ENCODE results near the gene NPB.

The NPB gene

DNA sequence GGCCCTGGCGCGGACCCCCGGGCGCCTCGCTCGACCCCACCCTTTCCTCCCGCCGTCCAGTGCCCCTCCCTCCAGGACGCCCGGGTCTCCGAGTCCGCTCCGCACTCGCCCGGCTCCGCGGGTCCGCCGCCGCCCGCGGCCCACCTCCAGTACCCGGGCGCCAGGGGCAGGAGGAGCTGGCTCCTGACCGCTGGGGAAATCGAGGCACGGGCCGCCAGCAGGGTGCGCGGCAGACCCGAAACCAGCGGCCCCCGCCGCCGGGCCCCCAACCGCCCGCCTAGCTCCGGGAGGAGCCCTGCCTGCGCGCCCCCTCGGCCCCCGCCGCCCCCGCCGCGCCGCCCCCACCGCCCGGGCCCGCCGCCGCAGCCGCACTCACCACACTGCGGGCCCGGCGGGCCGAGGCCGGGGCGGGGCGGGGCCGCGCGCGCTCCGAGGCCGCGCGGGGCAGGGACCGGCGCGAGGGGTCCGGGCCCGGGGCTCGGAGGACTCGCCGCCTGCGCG, 25.2 kb downstream of the NPB start:
- Histone ChIP-seq H3K9me3 (no peaks in the 10 kb centered on the region), H3K4me3 (peak overlapping the region; percentile 92 to 99), H3K4me1 (peaks cover 11 to 56% (median 47%) of the 10 kb centered on the region in 4 donors), H3K27ac (peak overlapping the region; percentile 94), H3K27me3 (peaks cover 0 to 34% of the 10 kb centered on the region in 2 donors), H3K36me3 (peaks cover 4 to 8% (median 7%) of the 10 kb centered on the region in 3 donors)
- no peak for DNase-seq
- TF ChIP-seq, protein P1, sequence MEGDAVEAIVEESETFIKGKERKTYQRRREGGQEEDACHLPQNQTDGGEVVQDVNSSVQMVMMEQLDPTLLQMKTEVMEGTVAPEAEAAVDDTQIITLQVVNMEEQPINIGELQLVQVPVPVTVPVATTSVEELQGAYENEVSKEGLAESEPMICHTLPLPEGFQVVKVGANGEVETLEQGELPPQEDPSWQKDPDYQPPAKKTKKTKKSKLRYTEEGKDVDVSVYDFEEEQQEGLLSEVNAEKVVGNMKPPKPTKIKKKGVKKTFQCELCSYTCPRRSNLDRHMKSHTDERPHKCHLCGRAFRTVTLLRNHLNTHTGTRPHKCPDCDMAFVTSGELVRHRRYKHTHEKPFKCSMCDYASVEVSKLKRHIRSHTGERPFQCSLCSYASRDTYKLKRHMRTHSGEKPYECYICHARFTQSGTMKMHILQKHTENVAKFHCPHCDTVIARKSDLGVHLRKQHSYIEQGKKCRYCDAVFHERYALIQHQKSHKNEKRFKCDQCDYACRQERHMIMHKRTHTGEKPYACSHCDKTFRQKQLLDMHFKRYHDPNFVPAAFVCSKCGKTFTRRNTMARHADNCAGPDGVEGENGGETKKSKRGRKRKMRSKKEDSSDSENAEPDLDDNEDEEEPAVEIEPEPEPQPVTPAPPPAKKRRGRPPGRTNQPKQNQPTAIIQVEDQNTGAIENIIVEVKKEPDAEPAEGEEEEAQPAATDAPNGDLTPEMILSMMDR (IDR thresholded peaks at IDR 0.05): no peak
- intact Hi-C loops (cut with DNase I; ENCODE audit: low total_unique reads): no loop called here

DNA sequence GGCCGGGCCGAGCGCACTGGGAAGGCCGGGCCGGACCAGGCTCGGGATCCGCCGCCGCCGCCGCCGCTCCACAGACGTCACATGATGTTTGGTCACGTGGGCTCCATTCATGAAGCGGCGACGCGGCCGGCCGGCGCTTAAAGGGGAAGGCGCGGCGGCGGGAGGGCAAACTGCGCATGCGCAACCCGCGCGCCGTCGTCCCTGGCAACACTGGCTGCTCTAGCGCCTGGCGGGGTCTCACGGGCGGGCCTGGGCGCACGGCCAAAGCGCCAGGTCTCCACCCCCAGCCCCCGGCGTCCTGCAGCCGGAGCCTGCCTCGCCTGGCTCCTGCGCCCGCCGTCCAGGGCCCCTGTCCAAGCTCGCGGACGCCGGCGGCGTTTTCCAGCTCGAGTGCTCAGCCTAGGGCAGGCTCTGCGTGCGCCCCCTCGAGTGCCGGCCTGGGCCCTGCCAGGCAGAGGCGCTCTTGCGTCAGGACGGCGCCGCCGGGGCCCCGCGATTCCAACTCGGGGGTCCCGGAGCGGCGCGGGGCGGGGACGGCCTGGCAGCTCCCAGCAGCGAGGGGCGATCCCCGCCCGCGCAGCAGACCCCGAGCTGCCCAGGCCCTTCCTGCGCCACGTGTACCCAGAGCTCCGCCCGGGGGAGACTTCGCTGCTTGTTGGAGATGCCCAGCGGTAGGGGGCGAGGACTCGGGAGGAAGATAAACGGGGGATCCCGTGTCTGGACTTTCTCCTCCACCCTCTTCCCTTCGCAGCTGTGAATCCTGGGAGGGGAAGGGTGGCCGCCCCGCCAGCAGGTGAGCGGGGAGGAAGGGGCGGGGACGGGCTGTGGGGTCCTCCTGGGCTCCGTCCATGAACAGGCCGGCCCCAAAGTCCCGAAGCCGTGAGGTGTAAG, 25.9 kb downstream of the NPB start, which contains the start of gene MAFG:
MAFG (minus strand) TSS at position 83 of the 891 bp plus-strand sequence. CDS start 4,550 bp downstream, outside the sequence.
- H3K36me3 ChIP-seq: peaks cover 0 to 1% (median 0%) of the 10 kb centered on the region in 3 donors
- peaks cover 11 to 49% (median 41%) of the 10 kb centered on the region in 4 donors for H3K4me1 ChIP-seq
- H3K4me3 ChIP-seq: peak within 1 kb of the TSS; percentile 92 to 99
- TF ChIP-seq, protein P1 (IDR thresholded peaks at IDR 0.05): no peak
- intact Hi-C loops (cut with DNase I; ENCODE audit: low total_unique reads): no loop called here
- no peaks in the 10 kb centered on the region for H3K9me3 ChIP-seq
- DNase-seq: peak; percentile 92 to 94
- peaks cover 0 to 34% of the 10 kb centered on the region in 2 donors for H3K27me3 ChIP-seq
- H3K27ac ChIP-seq: peak within 1 kb of the TSS; percentile 94

DNA sequence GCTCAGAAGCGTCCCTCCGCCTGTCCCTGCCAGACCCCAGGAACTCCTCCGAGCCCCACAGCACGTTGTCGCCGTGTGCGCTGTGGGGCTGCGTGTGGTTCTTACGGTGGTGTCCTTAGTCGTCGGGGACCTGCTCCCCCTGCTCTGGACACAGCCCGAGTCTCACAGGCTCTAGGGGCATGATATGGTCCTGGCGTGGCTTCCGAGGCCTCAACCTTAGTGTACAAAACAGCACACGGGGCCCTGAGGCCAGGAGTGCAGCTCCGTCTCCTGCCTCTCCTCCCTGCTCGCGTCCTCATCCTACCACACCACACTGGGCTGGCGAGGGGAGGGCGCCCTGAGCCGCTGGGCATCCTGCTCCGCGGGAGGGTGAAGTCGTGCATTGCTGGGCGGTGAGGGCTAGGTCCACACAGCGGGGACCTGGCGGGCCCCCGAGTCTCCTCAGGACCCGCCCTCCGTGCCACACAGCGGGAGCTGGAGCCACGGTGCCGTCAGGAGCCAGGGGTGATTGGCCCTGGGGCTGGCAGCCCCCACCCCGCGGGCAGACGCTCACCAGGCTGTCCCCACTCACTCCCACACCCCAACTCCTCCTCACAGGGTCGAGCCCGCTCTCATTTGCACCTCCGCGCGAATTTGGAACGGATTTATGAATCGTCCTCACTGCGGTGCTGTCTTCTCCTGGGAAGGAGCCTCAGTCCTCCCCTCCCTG, 26.7 kb downstream of the NPB start:
- no peaks in the 10 kb centered on the region for H3K9me3 ChIP-seq
- intact Hi-C loops (cut with DNase I; ENCODE audit: low total_unique reads): no loop called here
- H3K27ac ChIP-seq: peak overlapping the region; percentile 53 to 94
- DNase-seq: no peak
- TF ChIP-seq, protein P1 (IDR thresholded peaks at IDR 0.05): no peak
- H3K27me3 ChIP-seq: peaks cover 0 to 34% of the 10 kb centered on the region in 2 donors
- H3K36me3 ChIP-seq: no peaks in the 10 kb centered on the region
- H3K4me3 ChIP-seq: peak overlapping the region; percentile 92 to 99
- H3K4me1 ChIP-seq: peaks cover 10 to 41% (median 33%) of the 10 kb centered on the region in 4 donors

- H3K27ac ChIP-seq: no peak overlapping the region
Observed at GRCh38 chr17:81929253-81930141, 27.5 kb downstream of the NPB start.

More at GRCh38 chr17:81929253-81930141, 27.5 kb downstream of the NPB start:
- Histone ChIP-seq H3K9me3 (no peaks in the 10 kb centered on the region), H3K4me3 (no peak overlapping the region), H3K4me1 (peaks cover 6 to 33% (median 25%) of the 10 kb centered on the region in 4 donors), H3K27me3 (peaks cover 0 to 41% of the 10 kb centered on the region in 2 donors), H3K36me3 (no peaks in the 10 kb centered on the region)
- TF ChIP-seq, protein P1 (IDR thresholded peaks at IDR 0.05): no peak
- intact Hi-C loops (cut with DNase I; ENCODE audit: low total_unique reads): no loop called here
- DNase-seq: no peak
